Hepatocyte (in vitro differentiated cells): ENCODE data around the gene CAMK2G.

Experiments
- CTCF ChIP-seq: fragments of 200-600 bp; sonication (generic); IDR thresholded peaks from 2 replicates; pipeline ENCODE4 v1.5.1; 2016; ENCODE audit warnings: antibody characterized with exemption, mild to moderate bottlenecking; ENCODE audit not compliant: poor library complexity
- EZH2 ChIP-seq: fragments of 200-600 bp; sonication (generic); IDR thresholded peaks from 2 replicates; pipeline ENCODE4 v1.6.1; 2016; ENCODE audit warnings: antibody characterized with exemption, mild to moderate bottlenecking, borderline replicate concordance
- EZH2phosphoT487 ChIP-seq: fragments of 200-600 bp; sonication (generic); IDR thresholded peaks from one replicate; pipeline ENCODE4 v1.6.1; 2018; ENCODE audit warnings: antibody characterized with exemption, mild to moderate bottlenecking, low read depth, moderate library complexity; ENCODE audit not compliant: unreplicated experiment, severe bottlenecking

- TF ChIP-seq CTCF (no peak), EZH2phosphoT487 (no peak), EZH2 (no peak)
Measured at GRCh38 chr10:73765066-73765465, 109.3 kb downstream of the CAMK2G start.
